HEK293 (cell line): ENCODE data around the gene PITPNC1.

Experiments used
- CTCF ChIA-PET: fragments of 350-600 bp; formaldehyde crosslinking; extraction: SDS; loops from one replicate; lab custom pipeline; 2021; ENCODE audit warnings: antibody characterized with exemption; lab: Yijun Ruan, JAX
- POLR2A ChIA-PET: fragments of 300-600 bp; formaldehyde crosslinking; extraction: SDS; loops from one replicate; lab custom pipeline; 2020; ENCODE audit warnings: antibody characterized with exemption, inconsistent platforms; lab: Yijun Ruan, JAX
- H3K27ac ChIP-seq: fragments of 200-500 bp; sonication (Bioruptor generic); 2 replicates; pipeline ENCODE4 v1.5.1; 2014; ENCODE audit warnings: low read depth, low read length, control low read depth, inconsistent platforms; ENCODE audit errors: extremely low read depth
- H3K36me3 ChIP-seq, 2 experiments: fragments of 200-500 bp in 1 of 2; sonication (Bioruptor generic) in 1 of 2; 1 replicate in 1 of 2; 2 replicates in 1 of 2; pipeline ENCODE4 v1.5.1; 2014 to 2017; ENCODE audit warnings: inconsistent platforms in 2 of 2, low read length in 2 of 2; ENCODE audit not compliant: control insufficient read depth in 2 of 2, insufficient read depth in 1 of 2
- H3K4me1 ChIP-seq: fragments of 200-500 bp; sonication (Bioruptor generic); 2 replicates; pipeline ENCODE4 v1.5.1; 2014; ENCODE audit warnings: mild to moderate bottlenecking, low read length, inconsistent platforms; ENCODE audit not compliant: control insufficient read depth, insufficient read depth
- H3K4me3 ChIP-seq: 2 replicates; pipeline ENCODE4 v1.5.1; 2011; ENCODE audit warnings: low read depth, mild to moderate bottlenecking, control low read depth, low read length, moderate library complexity
- H3K9me3 ChIP-seq: fragments of 200-500 bp; sonication (Bioruptor generic); 2 replicates; pipeline ENCODE4 v1.5.1; 2014; ENCODE audit warnings: low read depth, low read length, inconsistent platforms; ENCODE audit not compliant: control insufficient read depth, insufficient read depth
- ATF2 ChIP-seq: fragments of 450-650 bp; formaldehyde crosslinking; IDR thresholded peaks from 2 replicates; pipeline ENCODE4 v1.5.1; 2016; ENCODE audit warnings: missing biosample characterization, missing genetic modification characterization, low read depth
- GLIS1 ChIP-seq: fragments of 450-650 bp; formaldehyde crosslinking; IDR thresholded peaks from 2 replicates; pipeline ENCODE4 v1.5.1; 2016; ENCODE audit warnings: missing biosample characterization, missing genetic modification characterization
- KLF10 ChIP-seq: fragments of 450-650 bp; IDR thresholded peaks from 2 replicates; pipeline ENCODE4 v1.5.1; 2018; ENCODE audit warnings: missing biosample characterization, mild to moderate bottlenecking, missing genetic modification characterization
- OSR2 ChIP-seq: fragments of 450-650 bp; formaldehyde crosslinking; IDR thresholded peaks from 2 replicates; pipeline ENCODE4 v1.5.1; 2016; ENCODE audit warnings: missing biosample characterization, missing genetic modification characterization
- PRDM1 ChIP-seq: fragments of 450-650 bp; formaldehyde crosslinking; IDR thresholded peaks from 2 replicates; pipeline ENCODE4; 2016; ENCODE audit warnings: missing biosample characterization, missing genetic modification characterization
- SP2 ChIP-seq: fragments of 450-650 bp; formaldehyde crosslinking; IDR thresholded peaks from 2 replicates; pipeline ENCODE4 v1.5.1; 2016; ENCODE audit warnings: missing biosample characterization, missing genetic modification characterization
- ZFP3 ChIP-seq: fragments of 450-650 bp; formaldehyde crosslinking; IDR thresholded peaks from 2 replicates; pipeline ENCODE4 v1.5.1; 2016; ENCODE audit warnings: low read depth, missing biosample characterization, missing genetic modification characterization
- ZFP69B ChIP-seq: fragments of 450-650 bp; formaldehyde crosslinking; IDR thresholded peaks from 2 replicates; pipeline ENCODE4 v1.5.1; 2016; ENCODE audit warnings: missing biosample characterization, missing genetic modification characterization
- ZNF146 ChIP-seq: fragments of 450-650 bp; formaldehyde crosslinking; IDR thresholded peaks from 2 replicates; pipeline ENCODE4 v1.5.1; 2016; ENCODE audit warnings: missing biosample characterization, missing genetic modification characterization
- ZNF16 ChIP-seq: fragments of 450-650 bp; formaldehyde crosslinking; IDR thresholded peaks from 2 replicates; pipeline ENCODE4 v1.5.1; 2016; ENCODE audit warnings: low read depth, missing biosample characterization, missing genetic modification characterization
- ZNF18 ChIP-seq: fragments of 450-650 bp; formaldehyde crosslinking; IDR thresholded peaks from 2 replicates; pipeline ENCODE4 v1.5.1; 2016; ENCODE audit warnings: missing biosample characterization, missing genetic modification characterization
- ZNF184 ChIP-seq: fragments of 450-650 bp; IDR thresholded peaks from 2 replicates; pipeline ENCODE4 v1.5.1; 2018; ENCODE audit warnings: missing biosample characterization, mild to moderate bottlenecking, missing genetic modification characterization
- ZNF2 ChIP-seq: fragments of 450-650 bp; formaldehyde crosslinking; IDR thresholded peaks from 2 replicates; pipeline ENCODE4 v1.5.1; 2016; ENCODE audit warnings: missing biosample characterization, missing genetic modification characterization
- ZNF366 ChIP-seq: fragments of 450-650 bp; formaldehyde crosslinking; conservative IDR thresholded peaks from 2 replicates; pipeline ENCODE4 v1.5.1; 2016; ENCODE audit warnings: missing biosample characterization, missing genetic modification characterization
- ZNF660 ChIP-seq: fragments of 450-650 bp; IDR thresholded peaks from 2 replicates; pipeline ENCODE4 v1.5.1; 2018; ENCODE audit warnings: missing biosample characterization, mild to moderate bottlenecking, missing genetic modification characterization
- TF ChIP-seq, protein P1 (sequence below): fragments of 450-650 bp; formaldehyde crosslinking; IDR thresholded peaks from 2 replicates; pipeline ENCODE4 v1.5.1; 2017; ENCODE audit warnings: missing biosample characterization, missing genetic modification characterization
- TF ChIP-seq, protein P2 (sequence below): fragments of 450-650 bp; formaldehyde crosslinking; IDR thresholded peaks from 2 replicates; pipeline ENCODE4 v1.5.1; 2016; ENCODE audit warnings: missing biosample characterization, missing genetic modification characterization

The PITPNC1 gene

DNA sequence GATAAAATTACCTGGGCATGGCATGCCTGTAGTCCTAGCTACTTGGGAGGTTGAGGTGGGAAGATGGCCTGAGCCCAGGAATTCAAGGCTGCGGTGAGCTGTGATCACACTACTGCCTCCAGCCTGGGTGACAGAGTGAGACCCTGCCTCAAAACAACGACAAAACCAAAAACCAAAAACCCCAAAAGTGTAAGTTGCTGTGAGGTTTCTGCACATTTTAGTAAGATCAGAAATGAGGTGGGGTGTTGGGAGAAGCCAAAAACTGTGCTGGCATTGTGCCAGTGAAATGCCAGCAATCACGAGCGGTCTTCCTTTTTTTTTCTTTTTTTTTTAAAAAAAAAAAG, 114.6 kb downstream of the PITPNC1 start:
- CTCF ChIA-PET, result no interaction called here
- Histone ChIP-seq H3K27ac (no peak overlapping the region), H3K4me1 (peaks cover 24% of the 10 kb centered on the region), H3K4me3 (no peak overlapping the region), H3K9me3 (no peaks in the 10 kb centered on the region), H3K36me3 (no peaks in the 10 kb centered on the region)
- POLR2A ChIA-PET, result no interaction called here
- TF ChIP-seq SP2 (tag by site-specific recombination), result no peak
- 0 out of 2 replicates have a peak, but pooled peaks have one; percentile 42 for TF ChIP-seq ZNF184 (tag by site-specific recombination)
- 0 out of 2 replicates have a peak, but pooled peaks have one; percentile 42 for TF ChIP-seq KLF10 (tag by site-specific recombination)
- 0 out of 2 replicates have a peak, but pooled peaks have one; percentile 51 for TF ChIP-seq ZNF660 (tag by site-specific recombination)
- TF ChIP-seq, all 188 proteins: peak for 3

DNA sequence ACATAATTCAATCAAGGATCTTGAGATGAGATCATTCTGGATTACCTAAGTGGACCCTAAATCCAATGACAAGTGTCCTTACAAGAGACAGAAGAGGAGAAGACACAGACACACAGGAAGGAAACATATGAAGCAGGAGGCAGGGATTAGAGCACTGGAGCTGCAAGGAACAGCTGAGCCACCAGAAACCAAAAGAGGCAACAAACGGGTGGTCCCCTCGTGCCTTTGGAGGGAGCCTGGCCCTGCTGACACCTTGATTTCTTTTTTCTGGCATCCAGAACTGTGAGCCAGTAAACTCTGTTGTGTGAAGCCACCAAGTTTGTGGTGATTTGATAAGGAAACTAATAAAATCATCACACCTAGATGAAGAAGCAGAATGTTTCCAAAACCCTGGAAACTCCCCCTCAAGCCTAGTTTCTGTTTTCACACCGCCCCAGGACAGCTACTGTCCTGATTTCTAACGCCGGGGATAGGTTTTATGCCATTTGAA, 115.2 kb downstream of the PITPNC1 start:
- H3K4me3 ChIP-seq, result no peak overlapping the region
- peaks cover 24% of the 10 kb centered on the region for H3K4me1 ChIP-seq
- no peaks in the 10 kb centered on the region for H3K36me3 ChIP-seq
- TF ChIP-seq, protein P1, sequence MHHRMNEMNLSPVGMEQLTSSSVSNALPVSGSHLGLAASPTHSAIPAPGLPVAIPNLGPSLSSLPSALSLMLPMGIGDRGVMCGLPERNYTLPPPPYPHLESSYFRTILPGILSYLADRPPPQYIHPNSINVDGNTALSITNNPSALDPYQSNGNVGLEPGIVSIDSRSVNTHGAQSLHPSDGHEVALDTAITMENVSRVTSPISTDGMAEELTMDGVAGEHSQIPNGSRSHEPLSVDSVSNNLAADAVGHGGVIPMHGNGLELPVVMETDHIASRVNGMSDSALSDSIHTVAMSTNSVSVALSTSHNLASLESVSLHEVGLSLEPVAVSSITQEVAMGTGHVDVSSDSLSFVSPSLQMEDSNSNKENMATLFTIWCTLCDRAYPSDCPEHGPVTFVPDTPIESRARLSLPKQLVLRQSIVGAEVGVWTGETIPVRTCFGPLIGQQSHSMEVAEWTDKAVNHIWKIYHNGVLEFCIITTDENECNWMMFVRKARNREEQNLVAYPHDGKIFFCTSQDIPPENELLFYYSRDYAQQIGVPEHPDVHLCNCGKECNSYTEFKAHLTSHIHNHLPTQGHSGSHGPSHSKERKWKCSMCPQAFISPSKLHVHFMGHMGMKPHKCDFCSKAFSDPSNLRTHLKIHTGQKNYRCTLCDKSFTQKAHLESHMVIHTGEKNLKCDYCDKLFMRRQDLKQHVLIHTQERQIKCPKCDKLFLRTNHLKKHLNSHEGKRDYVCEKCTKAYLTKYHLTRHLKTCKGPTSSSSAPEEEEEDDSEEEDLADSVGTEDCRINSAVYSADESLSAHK (tag by site-specific recombination), result peak; percentile 66
- no peak for TF ChIP-seq PRDM1 (tag by site-specific recombination)
- peak; percentile 56; the same call in 1 of the 2 replicates for TF ChIP-seq ZNF146 (tag by site-specific recombination)
- 0 out of 2 replicates have a peak, but pooled peaks have one; percentile 31 for TF ChIP-seq ATF2 (tag by site-specific recombination)
- no peak for TF ChIP-seq OSR2 (tag by site-specific recombination)
- TF ChIP-seq GLIS1, result 0 out of 2 replicates have a peak, but pooled peaks have one; percentile 9
- no peak for TF ChIP-seq ZFP3 (tag by site-specific recombination)
- TF ChIP-seq ZFP69B (tag by site-specific recombination), result peak; percentile 24; the same call in 1 of the 2 replicates
- peak; percentile 62; the same call in 1 of the 2 replicates for TF ChIP-seq ZNF366
- 0 out of 2 replicates have a peak, but pooled peaks have one; percentile 58 for TF ChIP-seq ZNF18 (tag by site-specific recombination)
- no peak for TF ChIP-seq ZNF16 (tag by site-specific recombination)
- ChIA-PET POLR2A (no interaction called here), CTCF (interaction anchor here (1.4 to 1.7 kb wide), 2 partner anchors 17 to 117 kb away, joined by 3 to 11 read pairs; no protein-coding TSS in a partner anchor)
- no peak overlapping the region for H3K27ac ChIP-seq
- no peaks in the 10 kb centered on the region for H3K9me3 ChIP-seq

GRCh38 chr17:67492824-67493517, 115.9 kb downstream of the PITPNC1 start:
- no peak for TF ChIP-seq ZNF2 (tag by site-specific recombination)
- TF ChIP-seq, protein P2, sequence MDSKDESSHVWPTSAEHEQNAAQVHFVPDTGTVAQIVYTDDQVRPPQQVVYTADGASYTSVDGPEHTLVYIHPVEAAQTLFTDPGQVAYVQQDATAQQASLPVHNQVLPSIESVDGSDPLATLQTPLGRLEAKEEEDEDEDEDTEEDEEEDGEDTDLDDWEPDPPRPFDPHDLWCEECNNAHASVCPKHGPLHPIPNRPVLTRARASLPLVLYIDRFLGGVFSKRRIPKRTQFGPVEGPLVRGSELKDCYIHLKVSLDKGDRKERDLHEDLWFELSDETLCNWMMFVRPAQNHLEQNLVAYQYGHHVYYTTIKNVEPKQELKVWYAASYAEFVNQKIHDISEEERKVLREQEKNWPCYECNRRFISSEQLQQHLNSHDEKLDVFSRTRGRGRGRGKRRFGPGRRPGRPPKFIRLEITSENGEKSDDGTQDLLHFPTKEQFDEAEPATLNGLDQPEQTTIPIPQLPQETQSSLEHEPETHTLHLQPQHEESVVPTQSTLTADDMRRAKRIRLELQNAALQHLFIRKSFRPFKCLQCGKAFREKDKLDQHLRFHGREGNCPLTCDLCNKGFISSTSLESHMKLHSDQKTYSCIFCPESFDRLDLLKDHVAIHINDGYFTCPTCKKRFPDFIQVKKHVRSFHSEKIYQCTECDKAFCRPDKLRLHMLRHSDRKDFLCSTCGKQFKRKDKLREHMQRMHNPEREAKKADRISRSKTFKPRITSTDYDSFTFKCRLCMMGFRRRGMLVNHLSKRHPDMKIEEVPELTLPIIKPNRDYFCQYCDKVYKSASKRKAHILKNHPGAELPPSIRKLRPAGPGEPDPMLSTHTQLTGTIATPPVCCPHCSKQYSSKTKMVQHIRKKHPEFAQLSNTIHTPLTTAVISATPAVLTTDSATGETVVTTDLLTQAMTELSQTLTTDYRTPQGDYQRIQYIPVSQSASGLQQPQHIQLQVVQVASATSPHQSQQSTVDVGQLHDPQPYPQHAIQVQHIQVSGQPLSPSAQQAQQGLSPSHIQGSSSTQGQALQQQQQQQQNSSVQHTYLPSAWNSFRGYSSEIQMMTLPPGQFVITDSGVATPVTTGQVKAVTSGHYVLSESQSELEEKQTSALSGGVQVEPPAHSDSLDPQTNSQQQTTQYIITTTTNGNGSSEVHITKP (tag by site-specific recombination), result peak; percentile 45; the same call in 1 of the 2 replicates
- H3K9me3 ChIP-seq, result no peaks in the 10 kb centered on the region
- peaks cover 24% of the 10 kb centered on the region for H3K4me1 ChIP-seq
- H3K36me3 ChIP-seq, result no peaks in the 10 kb centered on the region
- H3K4me3 ChIP-seq, result no peak overlapping the region
- ChIA-PET POLR2A (no interaction called here), CTCF (interaction anchor here (1.4 to 1.7 kb wide), 2 partner anchors 18 to 118 kb away, joined by 3 to 11 read pairs; no protein-coding TSS in a partner anchor)
- H3K27ac ChIP-seq, result no peak overlapping the region
